Testis (tissue), 2 donors: ENCODE results near the gene NCF2.

Experiments used
- POLR2A ChIP-seq: fragments of 450-650 bp; IDR thresholded peaks from one replicate; pipeline ENCODE4 v1.6.1; 2017; ENCODE audit warnings: antibody characterized with exemption, mild to moderate bottlenecking, moderate library complexity
- TF ChIP-seq, protein P1 (sequence below), 3 experiments: fragments of 450-650 bp in 2 of 3; fragments of 200-600 bp in 1 of 3; sonication (generic) in 1 of 3; IDR thresholded peaks; one replicate each; pipeline ENCODE4 v1.5.1; 2016 to 2019; ENCODE audit warnings: antibody characterized with exemption in 3 of 3, mild to moderate bottlenecking in 2 of 3, moderate library complexity in 1 of 3

DNA sequence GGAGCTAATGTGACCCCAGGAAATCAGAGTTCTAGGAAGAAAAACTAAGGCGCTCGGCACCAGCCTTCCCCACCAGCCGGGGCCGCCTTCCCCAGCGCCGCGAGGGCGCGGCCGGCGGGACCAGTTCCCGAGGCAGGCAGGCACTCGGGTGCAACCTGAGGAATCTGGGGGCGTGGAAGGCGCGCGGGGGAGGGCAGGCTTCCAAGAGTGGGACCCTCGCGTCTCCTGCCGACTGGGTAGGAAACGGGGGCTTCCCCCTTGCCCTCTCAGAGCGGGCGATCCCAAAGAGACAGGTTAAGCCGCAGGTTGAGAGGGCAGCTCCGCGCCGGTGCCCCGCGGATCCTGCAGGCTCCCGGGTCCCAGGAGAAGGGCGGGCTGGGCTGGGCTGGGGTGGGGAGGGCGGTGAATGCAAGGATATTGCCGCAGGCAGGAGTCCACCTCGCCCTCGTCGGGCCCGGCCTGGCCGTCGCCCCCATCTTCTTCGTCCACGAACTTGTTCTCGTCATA lies 44.9 kb upstream of the NCF2 start:
- TF ChIP-seq POLR2A, result no peak
- TF ChIP-seq, protein P1, sequence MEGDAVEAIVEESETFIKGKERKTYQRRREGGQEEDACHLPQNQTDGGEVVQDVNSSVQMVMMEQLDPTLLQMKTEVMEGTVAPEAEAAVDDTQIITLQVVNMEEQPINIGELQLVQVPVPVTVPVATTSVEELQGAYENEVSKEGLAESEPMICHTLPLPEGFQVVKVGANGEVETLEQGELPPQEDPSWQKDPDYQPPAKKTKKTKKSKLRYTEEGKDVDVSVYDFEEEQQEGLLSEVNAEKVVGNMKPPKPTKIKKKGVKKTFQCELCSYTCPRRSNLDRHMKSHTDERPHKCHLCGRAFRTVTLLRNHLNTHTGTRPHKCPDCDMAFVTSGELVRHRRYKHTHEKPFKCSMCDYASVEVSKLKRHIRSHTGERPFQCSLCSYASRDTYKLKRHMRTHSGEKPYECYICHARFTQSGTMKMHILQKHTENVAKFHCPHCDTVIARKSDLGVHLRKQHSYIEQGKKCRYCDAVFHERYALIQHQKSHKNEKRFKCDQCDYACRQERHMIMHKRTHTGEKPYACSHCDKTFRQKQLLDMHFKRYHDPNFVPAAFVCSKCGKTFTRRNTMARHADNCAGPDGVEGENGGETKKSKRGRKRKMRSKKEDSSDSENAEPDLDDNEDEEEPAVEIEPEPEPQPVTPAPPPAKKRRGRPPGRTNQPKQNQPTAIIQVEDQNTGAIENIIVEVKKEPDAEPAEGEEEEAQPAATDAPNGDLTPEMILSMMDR (IDR thresholded peaks at IDR 0.05), result no peak
